GM19023 (cell line): ENCODE data around the gene AKAP5.

ENCODE experiments used
- ATAC-seq: cut with Tn5 transposase; IDR thresholded peaks from one replicate; pipeline ENCODE4 v1.9.1; 2021; ENCODE audit warnings: mild to moderate bottlenecking, moderate library complexity; ENCODE audit not compliant: unreplicated experiment

AKAP5 gene

DNA sequence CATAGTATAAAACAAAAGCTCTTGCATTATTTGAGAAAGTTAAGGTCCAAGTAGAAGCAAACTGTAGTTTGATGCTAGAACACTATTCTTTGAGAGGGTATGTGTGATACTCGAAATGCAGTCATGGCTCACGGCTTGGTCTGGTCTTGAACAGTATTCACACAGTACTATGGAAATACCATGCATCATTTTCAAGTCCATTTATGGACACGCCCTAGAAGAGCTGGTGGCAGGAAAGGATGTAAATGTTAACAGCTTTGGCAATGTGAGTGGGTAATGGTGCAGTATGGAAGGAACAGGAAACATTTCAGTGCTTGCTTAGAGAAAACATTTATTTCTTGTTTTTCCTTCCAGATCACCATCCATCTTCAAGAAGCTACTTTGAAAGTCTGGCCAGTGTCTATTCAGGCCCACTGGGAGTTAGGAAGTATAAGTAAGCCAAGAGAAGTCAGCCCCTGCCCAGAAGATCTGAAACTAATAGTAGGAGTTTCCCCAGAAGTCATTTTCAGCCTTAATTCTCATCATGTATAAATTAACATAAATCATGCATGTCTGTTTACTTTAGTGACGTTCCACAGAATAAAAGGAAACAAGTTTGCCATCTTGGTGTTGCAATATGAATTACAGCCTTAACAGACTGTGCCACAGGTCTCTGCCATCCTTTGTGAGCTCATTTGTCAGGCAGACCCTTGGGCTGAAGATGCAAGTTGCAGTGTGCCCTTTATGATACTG, 5.7 kb upstream of the AKAP5 start:
- no peak for ATAC-seq

GRCh38 chr14:64461221-64461620, 4.1 kb upstream of the AKAP5 start:
- no peak for ATAC-seq

GRCh38 chr14:64463195-64463594, 2.1 kb upstream of the AKAP5 start:
- no peak for ATAC-seq

- ATAC-seq, result no peak
These were observed 1.4 kb upstream of the AKAP5 start for GRCh38 chr14:64463873-64464272.

- no peak for ATAC-seq
These were observed 648 bp upstream of the AKAP5 start for GRCh38 chr14:64464651-64465050.

DNA sequence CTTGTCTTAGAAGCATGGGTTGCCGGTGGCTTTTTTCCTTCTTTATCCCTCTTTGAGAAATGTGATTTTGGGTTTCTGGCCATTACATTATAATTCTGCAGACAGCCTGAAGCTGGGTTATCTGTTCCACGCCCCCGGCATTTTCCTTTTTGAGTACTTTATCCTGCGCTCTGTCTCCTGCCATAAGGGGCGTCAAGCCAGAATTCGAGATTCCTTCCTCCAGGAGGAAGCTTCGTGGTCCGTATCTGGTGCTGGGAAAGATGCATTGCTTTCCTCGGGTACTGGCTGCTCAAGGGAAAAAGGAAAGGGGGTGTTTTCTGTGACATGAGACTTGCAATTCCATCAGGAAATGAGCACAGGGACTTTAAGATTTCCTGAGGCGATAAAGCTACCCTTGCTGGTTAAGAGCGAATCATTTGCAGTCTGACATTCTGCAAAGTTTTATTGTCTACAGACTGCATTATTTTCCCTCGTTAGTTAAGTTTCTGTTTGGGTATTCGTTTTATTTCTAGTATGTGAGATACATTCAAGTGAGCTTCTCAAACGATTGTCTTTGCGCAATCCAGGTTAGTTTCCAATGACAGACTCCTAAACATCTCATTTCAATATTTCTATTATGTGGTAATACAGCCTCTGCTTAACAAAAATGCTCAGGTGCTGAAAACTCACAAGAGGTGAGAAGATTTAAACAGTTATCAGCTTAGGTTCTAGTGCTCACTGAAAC, 694 bp downstream of the AKAP5 start:
- no peak for ATAC-seq

DNA sequence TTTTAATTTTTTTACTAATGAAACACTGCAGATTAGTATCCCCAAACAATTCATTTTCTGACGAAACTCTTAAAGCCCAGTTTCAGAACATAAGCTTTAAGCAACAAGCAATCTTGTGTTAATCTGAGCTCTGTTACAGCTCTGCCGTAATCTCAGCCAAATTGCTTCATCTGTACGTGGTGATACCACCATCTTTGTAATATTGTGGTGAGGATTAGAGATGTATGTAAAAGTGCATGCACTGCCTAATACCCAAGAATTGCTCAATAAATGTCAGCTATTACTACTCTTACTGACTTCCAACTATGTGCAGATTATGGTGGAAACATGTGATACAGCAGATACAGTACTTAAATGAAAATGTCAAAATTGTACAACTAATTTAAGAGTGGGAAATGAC, 1.8 kb downstream of the AKAP5 start:
- no peak for ATAC-seq

- ATAC-seq, result no peak
These were observed 2.3 kb downstream of the AKAP5 start for GRCh38 chr14:64467566-64467965.

GRCh38 chr14:64468451-64468850, 3.2 kb downstream of the AKAP5 start:
- ATAC-seq, result no peak

- ATAC-seq, result no peak
These were observed 8.7 kb downstream of the AKAP5 start for GRCh38 chr14:64474041-64474440.

DNA sequence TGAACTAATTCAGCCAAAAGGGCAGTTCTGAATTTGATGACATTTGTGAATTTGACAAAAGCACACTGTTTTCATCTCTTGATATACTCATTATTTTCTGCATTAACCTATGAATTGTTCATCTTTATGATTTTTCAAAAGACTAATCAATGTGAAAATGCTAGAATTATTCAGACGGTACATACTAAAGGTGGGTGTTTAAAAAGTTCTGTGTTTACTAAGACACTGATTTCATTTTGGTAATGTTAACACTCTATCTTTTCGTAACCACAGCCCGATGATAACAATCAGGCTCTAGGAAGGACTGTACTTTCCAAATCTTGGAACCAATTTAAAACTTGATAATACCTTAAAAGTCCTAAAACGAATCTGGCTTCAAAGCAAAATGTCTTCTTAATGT, 9.4 kb downstream of the AKAP5 start:
- no peak for ATAC-seq

DNA sequence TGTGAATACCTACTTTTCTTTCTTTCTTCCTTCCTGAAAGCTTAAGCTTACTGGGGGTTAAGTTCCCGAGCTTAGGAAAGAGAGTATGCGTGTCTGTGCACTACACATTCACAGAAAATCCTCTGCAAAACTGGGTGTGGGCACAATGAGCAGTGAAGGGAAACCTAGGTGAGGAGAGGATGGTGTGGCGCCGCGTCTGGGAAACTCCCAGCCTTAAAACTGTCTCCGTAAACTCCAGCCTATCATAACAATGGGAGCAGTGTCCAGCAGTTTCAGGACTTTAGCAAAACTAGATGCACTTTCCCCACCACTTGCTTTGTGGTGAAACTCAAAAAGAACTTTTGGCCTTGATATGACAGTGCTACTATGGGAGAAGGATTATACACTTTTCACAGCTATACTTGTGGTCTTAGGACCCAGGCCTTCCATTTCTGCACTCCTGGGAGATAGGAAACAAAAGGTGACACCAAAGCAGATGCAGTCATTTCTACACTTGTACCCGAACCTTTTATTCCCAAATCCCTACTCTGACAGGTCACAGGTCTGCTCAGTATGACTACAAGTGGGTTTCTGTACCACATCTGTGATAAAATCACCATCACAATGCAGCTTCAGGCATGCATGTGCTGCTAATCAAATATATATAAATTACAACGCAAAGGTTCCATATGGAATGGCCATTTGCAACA, 10.4 kb downstream of the AKAP5 start:
- ATAC-seq, result no peak

GRCh38 chr14:64476438-64476837, 11.1 kb downstream of the AKAP5 start:
- ATAC-seq, result no peak

DNA sequence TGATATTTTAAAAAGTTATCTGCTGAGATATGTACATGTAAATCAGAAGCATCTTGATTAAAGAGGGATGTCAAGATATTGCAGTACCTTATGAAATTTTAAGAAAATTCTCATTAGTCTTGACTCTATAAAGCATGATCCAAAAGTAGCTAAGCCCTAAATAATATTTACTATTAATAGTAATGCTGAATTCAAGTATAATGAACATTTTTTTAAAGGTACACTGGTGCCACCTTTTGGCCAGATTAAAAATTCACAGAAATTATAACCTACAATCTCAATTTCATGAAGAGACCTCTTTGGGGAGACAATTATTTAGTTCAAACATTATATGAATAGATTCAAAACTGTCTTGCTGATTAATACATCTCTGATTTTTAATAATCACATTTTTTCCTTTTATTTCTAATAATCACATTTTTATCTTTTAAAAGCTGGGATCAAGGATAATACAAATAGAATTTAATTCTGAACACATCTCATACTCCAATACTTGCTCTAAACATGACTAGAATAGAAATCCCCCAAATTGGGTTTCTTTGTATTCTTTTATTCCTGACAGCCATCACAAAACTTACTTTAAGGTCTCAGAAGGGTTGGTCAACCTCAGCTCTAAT, 13.4 kb downstream of the AKAP5 start:
- ATAC-seq, result no peak

DNA sequence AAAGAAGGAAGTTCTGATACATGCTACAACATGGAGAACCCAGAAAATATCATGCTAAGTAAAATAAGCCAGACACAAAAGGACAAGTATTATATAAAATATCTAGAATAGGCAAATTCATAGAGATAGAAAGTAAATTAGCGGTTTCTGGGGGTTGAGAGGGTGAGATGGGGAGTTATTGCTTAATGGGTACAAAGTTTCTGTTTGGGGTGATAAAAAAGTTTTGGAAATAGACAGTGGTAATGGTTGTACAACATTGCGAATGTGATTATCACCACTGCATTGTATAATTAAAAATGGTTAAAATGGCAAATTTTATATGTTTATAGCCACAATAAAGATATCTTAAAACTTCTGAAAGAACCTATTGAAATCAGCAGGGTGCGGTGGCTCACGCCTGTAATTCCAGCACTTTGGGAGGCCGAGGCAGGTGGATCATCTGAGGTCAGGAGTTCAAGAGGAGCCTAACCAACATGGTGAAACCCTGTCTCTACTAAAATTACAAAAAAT, 23.3 kb downstream of the AKAP5 start:
- no peak for ATAC-seq

- no peak for ATAC-seq
These were observed 26.3 kb downstream of the AKAP5 start for GRCh38 chr14:64491637-64492036.

GRCh38 chr14:64493455-64493854, 28.2 kb downstream of the AKAP5 start:
- no peak for ATAC-seq

DNA sequence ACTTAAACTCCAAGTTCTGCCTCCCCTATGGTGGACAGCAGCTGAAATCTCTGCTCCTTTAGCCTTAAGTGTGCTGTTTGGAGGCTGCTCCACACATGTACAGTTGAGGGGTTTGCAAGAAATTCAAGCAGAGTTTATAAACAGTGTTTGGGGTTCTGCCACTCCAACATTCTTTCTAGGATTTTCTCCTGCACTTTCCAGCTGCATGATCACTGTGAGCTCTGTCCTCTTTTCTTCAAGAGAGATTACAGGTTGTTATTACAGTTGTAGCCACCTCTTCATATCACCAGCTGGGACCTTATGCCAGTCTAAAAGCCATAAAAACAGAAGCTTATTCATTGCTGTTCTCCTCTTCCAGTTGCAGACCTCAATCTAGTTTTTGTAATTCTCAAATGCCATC, 30.0 kb downstream of the AKAP5 start:
- no peak for ATAC-seq

DNA sequence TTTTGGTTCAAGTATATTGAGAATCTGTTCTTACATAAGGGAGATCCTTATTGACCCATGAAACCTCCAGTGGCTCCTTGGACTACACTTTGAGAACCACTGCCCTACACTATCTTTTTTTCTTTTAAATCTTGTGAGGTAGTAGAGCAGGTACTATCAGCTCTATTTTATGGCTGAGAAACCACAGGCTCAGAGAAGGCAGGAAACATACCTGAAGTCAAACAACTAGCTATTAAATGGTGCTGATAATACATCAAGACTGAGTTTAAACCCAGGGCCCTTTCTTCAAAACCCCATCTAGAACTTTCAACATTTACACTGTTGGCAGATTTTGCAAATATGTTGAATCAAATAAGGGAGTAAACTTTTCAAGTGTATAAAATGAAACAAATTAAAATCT, 31.5 kb downstream of the AKAP5 start:
- no peak for ATAC-seq

- ATAC-seq, result no peak
These were observed 34.8 kb downstream of the AKAP5 start for GRCh38 chr14:64500088-64500487.

DNA sequence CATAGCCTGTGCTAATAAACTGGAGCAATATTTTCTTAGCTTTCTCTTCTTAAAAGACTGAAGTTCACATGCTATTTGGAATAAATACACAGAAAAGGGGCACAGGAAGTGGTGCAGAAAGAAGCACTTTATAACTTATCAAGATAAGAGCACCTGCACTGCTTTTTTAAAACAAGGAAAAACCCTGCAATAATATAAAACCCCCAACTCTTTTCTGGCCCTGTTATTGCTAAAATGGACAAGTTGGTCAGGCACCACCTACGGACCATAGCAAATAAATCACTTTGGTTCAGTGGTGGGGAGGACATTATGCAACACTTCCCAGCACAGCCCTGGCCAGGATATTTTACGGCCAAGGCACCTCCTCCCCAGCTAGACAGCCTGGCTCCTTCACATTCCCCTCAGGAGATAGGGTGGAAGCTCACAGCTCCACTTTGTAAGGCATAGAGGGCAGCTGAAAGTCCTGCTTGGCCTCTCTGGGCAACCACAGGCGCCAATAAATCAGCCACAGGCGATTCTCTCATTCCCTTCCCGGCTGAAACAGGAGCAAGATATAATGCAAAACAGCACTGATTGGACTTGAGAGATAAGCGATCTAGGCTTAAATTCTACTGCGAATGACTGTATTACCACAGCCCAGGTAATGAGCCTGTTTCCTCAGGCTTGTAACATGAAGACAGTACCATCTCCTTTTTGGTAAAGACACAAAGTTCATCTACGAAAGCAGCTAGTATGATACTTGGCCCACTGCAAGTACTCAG, 36.3 kb downstream of the AKAP5 start:
- no peak for ATAC-seq
